Thyroid gland (tissue), 4 donors: Measurements from ENCODE around the gene BBS7.

Experiments
- POLR2A ChIP-seq, 2 donors: fragments of 450-650 bp; IDR thresholded peaks; one replicate each; pipeline ENCODE4 v1.6.1; 2017; ENCODE audit warnings: antibody characterized with exemption in 2 of 2, mild to moderate bottlenecking in 2 of 2, moderate library complexity in 1 of 2
- TF ChIP-seq, protein P1 (sequence below), 6 experiments: fragments of 200-600 bp in 3 of 6; fragments of 450-650 bp in 3 of 6; sonication (generic) in 3 of 6; IDR thresholded peaks; one replicate each; pipeline ENCODE4 v1.5.1; 2016 to 2019; ENCODE audit warnings: antibody characterized with exemption in 6 of 6, mild to moderate bottlenecking in 2 of 6, inconsistent platforms in 1 of 6, moderate library complexity in 1 of 6

DNA sequence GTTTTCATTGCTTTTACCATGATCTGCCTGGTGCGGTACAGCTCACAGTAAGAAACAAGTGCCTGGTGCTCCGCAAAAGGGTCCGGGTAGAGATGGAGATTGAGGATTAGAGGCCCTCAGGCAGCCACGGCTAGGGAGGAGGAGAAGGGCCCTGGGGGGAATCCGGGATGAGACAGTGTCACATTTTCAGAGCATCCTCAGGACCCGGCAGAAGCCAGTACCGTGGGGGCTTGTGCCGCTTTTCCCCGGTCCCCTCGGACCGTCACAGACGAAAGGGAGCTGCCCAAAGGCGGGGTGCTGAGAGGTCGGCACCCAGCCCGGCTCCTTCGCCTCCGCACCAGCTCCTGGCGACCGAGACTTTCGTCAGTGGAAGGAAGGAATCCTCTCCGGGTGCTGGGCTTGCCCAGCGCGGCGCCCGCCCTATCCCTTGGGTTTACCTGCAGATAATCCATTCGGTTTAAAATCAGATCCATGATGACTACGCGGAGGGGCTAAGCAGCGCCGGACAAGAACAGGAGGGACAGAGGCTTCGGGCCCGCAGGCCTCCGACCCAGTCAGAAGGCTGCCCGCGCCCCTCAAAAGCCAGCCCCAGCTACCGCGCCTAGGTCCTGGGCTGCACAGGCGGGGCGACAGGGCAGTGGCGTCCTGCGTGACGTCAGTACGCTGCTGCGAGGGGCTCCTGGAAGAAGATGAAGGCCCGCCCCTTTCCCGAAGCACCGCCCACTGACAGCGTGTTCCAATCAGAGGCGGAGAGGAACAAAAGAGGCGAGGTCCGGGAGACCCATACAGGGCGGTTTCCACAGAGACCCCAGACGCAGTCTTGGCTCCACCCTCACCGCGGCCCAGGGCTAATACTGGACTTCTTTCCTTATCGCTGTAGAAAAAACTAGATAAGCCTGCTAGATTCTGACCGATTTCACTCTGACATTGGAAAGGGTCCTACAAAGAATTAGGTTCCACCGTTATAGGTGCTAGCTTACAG, at the start of gene BBS7:
- TF ChIP-seq, protein P1, sequence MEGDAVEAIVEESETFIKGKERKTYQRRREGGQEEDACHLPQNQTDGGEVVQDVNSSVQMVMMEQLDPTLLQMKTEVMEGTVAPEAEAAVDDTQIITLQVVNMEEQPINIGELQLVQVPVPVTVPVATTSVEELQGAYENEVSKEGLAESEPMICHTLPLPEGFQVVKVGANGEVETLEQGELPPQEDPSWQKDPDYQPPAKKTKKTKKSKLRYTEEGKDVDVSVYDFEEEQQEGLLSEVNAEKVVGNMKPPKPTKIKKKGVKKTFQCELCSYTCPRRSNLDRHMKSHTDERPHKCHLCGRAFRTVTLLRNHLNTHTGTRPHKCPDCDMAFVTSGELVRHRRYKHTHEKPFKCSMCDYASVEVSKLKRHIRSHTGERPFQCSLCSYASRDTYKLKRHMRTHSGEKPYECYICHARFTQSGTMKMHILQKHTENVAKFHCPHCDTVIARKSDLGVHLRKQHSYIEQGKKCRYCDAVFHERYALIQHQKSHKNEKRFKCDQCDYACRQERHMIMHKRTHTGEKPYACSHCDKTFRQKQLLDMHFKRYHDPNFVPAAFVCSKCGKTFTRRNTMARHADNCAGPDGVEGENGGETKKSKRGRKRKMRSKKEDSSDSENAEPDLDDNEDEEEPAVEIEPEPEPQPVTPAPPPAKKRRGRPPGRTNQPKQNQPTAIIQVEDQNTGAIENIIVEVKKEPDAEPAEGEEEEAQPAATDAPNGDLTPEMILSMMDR (IDR thresholded peaks at IDR 0.05) = no peak
- TF ChIP-seq POLR2A (IDR thresholded peaks at IDR 0.05) = peak in 1 of 2 donors; percentile 93
